ENCODE measurements around the gene CCHCR1. TPM values are rescaled to one million over a fixed set of nuclear protein-coding genes. Genes with fewer than 3 reads are reported as not detected.

CCHCR1 gene
- polyA plus RNA-seq, 3 donors, result 2.2 to 8.4 (median 2.8) TPM

DNA sequence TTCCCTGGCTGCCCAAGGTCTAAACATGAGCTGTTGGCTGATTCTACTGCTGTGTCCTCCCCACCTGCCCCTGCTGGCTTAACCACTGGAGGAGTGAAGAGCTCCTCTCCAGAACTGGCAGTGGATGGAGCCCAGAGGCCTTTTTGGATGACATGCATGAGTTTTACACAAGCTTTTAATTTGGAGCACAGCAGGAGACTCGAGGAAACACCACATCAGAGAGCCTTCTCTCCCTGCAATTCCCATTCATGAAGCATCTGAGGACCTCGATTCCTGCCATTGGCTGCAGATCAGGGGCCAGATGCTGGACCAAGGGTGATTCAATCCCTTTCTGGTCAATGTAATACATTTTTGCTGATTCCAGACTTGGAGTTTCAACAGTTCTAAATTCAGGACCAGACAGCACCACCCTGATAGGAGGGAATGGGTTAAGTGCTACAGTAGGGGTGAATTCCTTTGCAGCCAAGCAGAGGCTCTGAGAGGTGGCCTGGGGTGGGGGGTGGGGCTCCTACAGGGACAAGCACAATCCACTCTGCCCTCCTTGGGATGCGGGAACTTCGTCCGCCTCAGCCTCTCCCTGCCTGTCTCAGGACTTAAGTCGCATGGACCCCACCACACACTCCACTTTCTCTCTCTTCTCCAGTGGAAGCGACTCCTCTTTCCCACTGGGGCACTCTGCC, 43.6 kb downstream of the CCHCR1 start:
- Mint-ChIP-seq H3K27me3 (ENCODE audit: low read depth in 3 of 3) (peaks cover 17 to 19% (median 18%) of the 10 kb centered on the region in 3 donors), H3K36me3 (no peaks in the 10 kb centered on the region), H3K9me3 (peaks cover 0 to 2% (median 0%) of the 10 kb centered on the region in 7 donors), H3K4me1 (peaks cover 30% of the 10 kb centered on the region), H3K27ac (peak overlapping the region in 2 of 7 donors; percentile 22 to 46), H3K4me3 (no peak overlapping the region)
- no peaks in the 10 kb centered on the region for H3K79me2 ChIP-seq (ENCODE audit: insufficient read depth, low read length)
- WGBS (ENCODE audit: insufficient coverage), result 60% methylated on average over 5 of the region's 7 CpGs
- TF ChIP-seq CTCF (IDR thresholded peaks at IDR 0.05), result no peak
- peaks cover 9 to 25% of the 10 kb centered on the region in 2 donors for H3K4me1 ChIP-seq (ENCODE audit: control insufficient read depth in 1 of 2, insufficient read depth in 2 of 2, low read length in 2 of 2)
- intact Hi-C loops (cut with micrococcal nuclease), result no loop called here
- DNase-seq, result no peak
- H3K9me3 ChIP-seq (replicated peaks in 1 of 2; ENCODE audit: control insufficient read depth in 1 of 2, insufficient read depth in 1 of 2, low read length in 2 of 2), result no peaks in the 10 kb centered on the region
- no peaks in the 10 kb centered on the region for H3K36me3 ChIP-seq (replicated peaks in 1 of 2; ENCODE audit: control insufficient read depth in 1 of 2, insufficient read depth in 2 of 2, low read length in 2 of 2)
- H2AFZ ChIP-seq (ENCODE audit: insufficient read depth, low read depth, low read length, poor library complexity, severe bottlenecking), result peak overlapping the region; percentile 17
- no peak overlapping the region for H3K4me3 ChIP-seq (replicated peaks in 1 of 3; ENCODE audit: low read depth in 2 of 3, low read length in 3 of 3)
- H3K27ac ChIP-seq (ENCODE audit: low read depth in 1 of 2, low read length in 2 of 2), result no peak overlapping the region
- H3K9ac ChIP-seq (ENCODE audit: insufficient read depth, low read length, poor library complexity, severe bottlenecking), result no peak overlapping the region
- no peaks in the 10 kb centered on the region for H4K20me1 ChIP-seq (ENCODE audit: insufficient read depth, low read length)
- H3K27me3 ChIP-seq (ENCODE audit: control insufficient read depth in 2 of 2, insufficient read depth in 2 of 2, low read length in 2 of 2), result peaks cover 0 to 3% of the 10 kb centered on the region in 2 donors
- H3K4me2 ChIP-seq (replicated peaks; ENCODE audit: extremely low read depth, low read length, poor library complexity, severe bottlenecking), result no peak overlapping the region

- Mint-ChIP-seq H3K36me3 (no peaks in the 10 kb centered on the region), H3K4me1 (peaks cover 39% of the 10 kb centered on the region), H3K4me3 (no peak within 1 kb of the TSS), H3K27ac (peak within 1 kb of the TSS in 3 of 7 donors; percentile 25 to 66 (median 31)), H3K9me3 (peaks cover 0 to 2% (median 0%) of the 10 kb centered on the region in 7 donors), H3K27me3 (ENCODE audit: low read depth in 3 of 3) (peaks cover 12 to 15% (median 14%) of the 10 kb centered on the region in 3 donors)
- Histone ChIP-seq H3K27me3 (ENCODE audit: control insufficient read depth in 2 of 2, insufficient read depth in 2 of 2, low read length in 2 of 2) (peaks cover 0 to 3% of the 10 kb centered on the region in 2 donors), H3K27ac (ENCODE audit: low read depth in 1 of 2, low read length in 2 of 2) (no peak within 1 kb of the TSS), H3K9ac (ENCODE audit: insufficient read depth, low read length, poor library complexity, severe bottlenecking) (no peak within 1 kb of the TSS), H3K79me2 (ENCODE audit: insufficient read depth, low read length) (no peaks in the 10 kb centered on the region), H3K4me3 (replicated peaks in 1 of 3; ENCODE audit: low read depth in 2 of 3, low read length in 3 of 3) (no peak within 1 kb of the TSS), H3K36me3 (replicated peaks in 1 of 2; ENCODE audit: control insufficient read depth in 1 of 2, insufficient read depth in 2 of 2, low read length in 2 of 2) (no peaks in the 10 kb centered on the region), H3K4me1 (ENCODE audit: control insufficient read depth in 1 of 2, insufficient read depth in 2 of 2, low read length in 2 of 2) (peaks cover 16 to 32% of the 10 kb centered on the region in 2 donors), H2AFZ (ENCODE audit: insufficient read depth, low read depth, low read length, poor library complexity, severe bottlenecking) (no peak within 1 kb of the TSS), H4K20me1 (ENCODE audit: insufficient read depth, low read length) (no peaks in the 10 kb centered on the region), H3K9me3 (replicated peaks in 1 of 2; ENCODE audit: control insufficient read depth in 1 of 2, insufficient read depth in 1 of 2, low read length in 2 of 2) (no peaks in the 10 kb centered on the region), H3K4me2 (replicated peaks; ENCODE audit: extremely low read depth, low read length, poor library complexity, severe bottlenecking) (no peak within 1 kb of the TSS)
- TF ChIP-seq CTCF (IDR thresholded peaks at IDR 0.05), result no peak
- WGBS (ENCODE audit: insufficient coverage), result 100% methylated on average over 1 of the region's 5 CpGs
- intact Hi-C loops (cut with micrococcal nuclease), result no loop called here
- no peak for DNase-seq
Measured at GRCh38 chr6:31112478-31112877, 45.1 kb downstream of the CCHCR1 start, which contains the start of gene C6orf15. TSS of gene C6orf15 (minus strand) at chr6:31112575. CDS start at chr6:31112555, 20 bp downstream.
